Mucosa of gallbladder (tissue), 1 donor: ENCODE measurements around the gene RALGPS1. TPM values are rescaled to one million over a fixed set of nuclear protein-coding genes. Genes with fewer than 3 reads are reported as not detected.
A peak's percentile ranks its signal among the peaks of the same experiment; 100 is the strongest.

Experiments used
- DNase-seq: peaks from one replicate; pipeline ENCODE4 v3.0.0-alpha.2; 2020; ENCODE audit warnings: low spot score
- total RNA-seq: library from RNA; stranded (reverse); gene quantifications from one replicate; pipeline ENCODE4 v1.2.1, GENCODE V29; 2021
- donor health status: DM: no; HTN: no; CAD: no.

RALGPS1 gene, protein sequence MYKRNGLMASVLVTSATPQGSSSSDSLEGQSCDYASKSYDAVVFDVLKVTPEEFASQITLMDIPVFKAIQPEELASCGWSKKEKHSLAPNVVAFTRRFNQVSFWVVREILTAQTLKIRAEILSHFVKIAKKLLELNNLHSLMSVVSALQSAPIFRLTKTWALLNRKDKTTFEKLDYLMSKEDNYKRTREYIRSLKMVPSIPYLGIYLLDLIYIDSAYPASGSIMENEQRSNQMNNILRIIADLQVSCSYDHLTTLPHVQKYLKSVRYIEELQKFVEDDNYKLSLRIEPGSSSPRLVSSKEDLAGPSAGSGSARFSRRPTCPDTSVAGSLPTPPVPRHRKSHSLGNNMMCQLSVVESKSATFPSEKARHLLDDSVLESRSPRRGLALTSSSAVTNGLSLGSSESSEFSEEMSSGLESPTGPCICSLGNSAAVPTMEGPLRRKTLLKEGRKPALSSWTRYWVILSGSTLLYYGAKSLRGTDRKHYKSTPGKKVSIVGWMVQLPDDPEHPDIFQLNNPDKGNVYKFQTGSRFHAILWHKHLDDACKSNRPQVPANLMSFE
- 34.7 TPM for total RNA-seq

DNA sequence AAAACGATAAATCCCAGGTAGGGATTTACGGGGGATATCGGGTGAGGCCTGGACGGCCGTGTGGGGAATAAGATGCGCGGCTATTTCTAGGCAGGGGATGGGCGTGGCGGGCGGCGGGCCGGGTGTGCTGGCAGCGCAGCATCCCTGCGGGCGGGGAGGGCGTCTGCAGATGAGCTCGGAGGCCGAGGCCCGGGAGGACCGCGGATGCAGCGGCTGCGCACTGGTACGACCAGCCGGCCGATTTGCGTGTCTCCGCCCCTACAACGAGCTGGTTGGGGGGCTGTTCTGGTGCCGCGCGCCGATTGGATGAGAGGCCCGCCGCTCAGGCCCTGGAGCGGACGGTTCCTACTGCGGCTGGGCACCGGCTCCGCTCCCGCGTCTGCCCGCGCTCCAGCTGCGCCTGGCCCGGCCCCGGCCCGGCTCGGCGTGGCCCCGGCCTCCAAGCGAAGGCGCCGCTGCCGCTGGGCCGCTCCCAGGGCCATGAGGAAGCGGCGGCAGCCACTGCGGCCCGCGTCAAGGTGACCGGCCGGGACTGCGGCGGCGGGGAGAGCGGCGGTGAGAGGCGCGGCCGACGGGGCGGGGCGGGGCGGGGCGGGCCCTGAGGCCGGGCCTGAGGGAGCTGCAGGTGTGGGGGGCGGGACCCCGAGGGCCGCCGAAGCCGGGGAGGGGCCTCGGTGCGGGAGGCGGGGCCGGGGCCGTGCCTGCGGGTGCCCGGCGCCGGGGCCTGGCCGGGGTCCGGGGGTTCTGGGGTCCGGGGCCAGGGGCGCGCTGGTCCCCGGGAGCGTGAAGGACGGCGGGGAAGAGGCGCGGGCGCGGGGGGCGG lies at the start of gene RALGPS1:
RALGPS1 (plus strand) TSS at position 325 of the 823 bp plus-strand sequence. CDS start 47,508 bp downstream, outside the sequence.
- peak; percentile 95 for DNase-seq

DNA sequence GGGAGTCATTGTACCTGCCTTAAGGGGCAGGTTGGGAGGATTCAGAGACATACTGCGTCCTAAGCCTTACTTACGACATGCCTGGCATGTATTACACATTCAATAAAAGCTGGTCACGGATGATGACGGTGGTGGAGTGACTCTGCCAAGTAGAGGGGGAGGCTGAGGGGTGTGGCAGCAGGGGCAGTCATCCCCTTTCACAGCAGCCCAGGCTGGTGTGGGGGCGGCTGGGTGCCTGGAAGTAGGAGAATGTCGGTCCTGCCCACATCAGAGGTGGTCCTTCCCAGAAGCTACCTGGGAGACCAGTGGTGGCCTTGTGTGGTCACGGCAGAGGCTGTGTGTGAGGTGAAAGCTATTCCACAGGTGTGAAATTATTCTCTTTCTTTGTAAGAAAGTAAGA lies 45.2 kb upstream of the RALGPS1 start:
- DNase-seq: no peak

DNA sequence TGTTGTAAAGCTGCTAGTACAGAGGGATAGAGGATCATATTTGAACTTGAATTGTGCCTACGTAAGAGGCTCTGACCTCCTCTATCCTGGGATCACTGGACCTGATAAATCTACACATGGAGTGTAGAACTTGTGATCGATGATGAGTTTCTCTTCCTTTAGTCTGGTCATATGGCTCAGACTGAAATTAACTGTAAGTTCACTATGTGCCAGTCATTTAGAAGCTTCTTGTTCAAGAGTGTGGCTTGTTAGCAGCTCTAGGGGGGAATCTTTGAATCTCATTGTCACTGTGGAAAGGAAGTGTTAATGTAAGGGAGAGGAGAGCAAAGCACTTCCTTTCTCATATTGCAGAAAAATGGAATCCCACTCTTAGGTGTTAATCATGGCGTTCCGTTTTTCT lies 42.1 kb upstream of the RALGPS1 start:
- DNase-seq: no peak

DNA sequence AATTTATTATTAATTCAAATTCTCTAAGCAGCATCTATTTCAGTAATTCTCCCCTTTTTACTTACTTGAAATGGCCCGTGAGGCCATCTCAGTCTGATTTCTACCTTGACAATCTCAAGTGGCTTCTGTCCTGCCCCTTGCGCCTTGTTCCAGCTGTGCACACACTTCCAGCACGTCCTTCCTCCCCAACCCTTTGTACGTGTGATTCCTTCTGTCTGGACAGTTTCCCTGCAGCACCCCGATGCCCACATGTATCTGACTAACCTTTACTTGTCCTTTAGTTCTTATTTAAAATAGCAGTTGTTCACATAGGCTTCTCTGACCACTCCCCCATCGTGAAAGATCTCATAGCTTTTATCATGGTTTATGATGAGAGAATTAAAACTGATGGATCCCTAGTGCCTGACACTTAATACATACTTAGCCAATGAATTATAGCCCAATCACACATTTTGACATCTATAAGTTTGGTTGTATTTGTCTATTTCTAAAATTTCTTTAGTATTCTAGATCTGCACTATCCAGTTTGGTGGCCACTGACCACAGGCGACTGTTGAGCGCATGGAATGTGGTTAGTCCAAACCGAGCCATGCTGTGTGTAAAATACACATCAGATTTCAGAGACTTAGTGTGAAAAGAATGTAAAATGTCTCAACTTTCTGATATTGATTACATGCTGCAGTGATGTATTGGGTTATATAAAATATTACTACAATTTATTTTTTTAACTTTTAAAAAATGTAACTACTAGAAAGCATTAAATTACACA lies 39.9 kb upstream of the RALGPS1 start:
- no peak for DNase-seq

DNA sequence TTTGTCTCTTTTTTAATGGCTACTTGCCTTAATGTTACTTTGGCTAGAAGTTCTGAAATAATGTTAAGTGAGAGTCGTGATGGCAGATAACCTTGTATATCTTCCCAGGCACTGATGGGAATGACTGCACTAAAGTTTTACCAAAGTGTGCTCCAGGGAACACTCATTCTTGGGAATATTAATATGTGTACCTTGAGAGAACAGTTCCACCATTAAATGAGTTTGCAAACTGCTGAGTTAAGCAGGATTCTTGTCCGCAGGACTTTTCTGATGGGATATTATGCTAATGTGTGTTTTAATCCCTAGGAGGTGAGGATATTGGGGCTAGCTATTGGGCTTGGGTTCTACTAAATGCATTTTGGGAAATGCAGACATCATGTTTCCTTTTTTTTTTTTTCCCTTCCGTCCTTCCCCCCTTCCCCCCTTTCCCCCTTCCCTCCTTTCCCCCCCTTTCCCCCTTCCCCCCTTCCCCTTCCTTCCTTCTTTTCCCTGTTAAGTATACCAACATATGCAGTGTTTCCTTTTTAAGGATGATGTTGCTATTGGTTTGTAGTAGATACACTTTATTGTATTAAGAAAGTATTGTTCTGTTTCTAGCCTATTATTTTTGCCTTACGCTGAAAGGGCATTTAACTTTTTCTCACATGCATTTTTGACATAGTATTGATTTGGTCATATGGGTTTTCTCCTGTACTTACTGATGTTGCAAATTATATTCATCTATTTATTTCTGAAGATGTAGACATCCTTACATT lies 38.6 kb upstream of the RALGPS1 start:
- no peak for DNase-seq

DNA sequence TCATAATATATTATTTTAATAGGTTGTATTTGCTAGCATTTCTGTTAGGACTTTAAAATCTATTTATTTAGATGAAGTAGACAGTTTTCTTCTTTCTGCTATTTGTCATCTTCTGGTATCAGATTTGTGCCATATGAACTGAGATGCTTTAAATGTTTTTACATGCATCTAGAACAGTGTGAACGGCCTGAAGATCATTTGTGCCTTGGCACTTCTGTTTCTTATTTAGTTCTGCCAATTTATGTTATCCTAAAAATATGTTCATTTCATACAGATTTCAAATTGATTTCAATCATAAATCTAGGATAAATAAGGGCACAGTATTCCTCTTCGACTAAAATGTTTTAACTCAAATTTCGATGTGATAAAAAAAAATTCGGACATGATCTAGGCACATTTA lies 38.1 kb upstream of the RALGPS1 start:
- DNase-seq: no peak

DNA sequence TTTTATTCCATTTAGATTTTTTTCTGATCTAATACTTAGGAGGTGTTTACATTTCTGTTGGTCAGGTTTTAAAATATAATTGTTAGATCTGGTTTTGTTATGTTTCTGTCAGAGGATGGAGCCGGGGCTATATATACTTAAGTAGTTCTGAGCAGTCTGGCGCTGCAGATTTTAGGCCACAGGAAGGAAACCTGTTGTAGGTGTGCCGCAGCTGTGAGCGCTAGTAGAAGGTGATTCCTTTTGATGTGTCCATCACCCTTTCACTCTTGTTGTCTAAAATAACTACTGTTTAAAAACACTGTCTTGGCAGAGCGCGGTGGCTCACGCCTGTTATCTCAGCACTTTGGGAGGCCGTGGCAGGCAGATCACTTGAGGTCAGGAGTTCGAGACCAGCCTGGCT lies 37.2 kb upstream of the RALGPS1 start:
- no peak for DNase-seq

DNA sequence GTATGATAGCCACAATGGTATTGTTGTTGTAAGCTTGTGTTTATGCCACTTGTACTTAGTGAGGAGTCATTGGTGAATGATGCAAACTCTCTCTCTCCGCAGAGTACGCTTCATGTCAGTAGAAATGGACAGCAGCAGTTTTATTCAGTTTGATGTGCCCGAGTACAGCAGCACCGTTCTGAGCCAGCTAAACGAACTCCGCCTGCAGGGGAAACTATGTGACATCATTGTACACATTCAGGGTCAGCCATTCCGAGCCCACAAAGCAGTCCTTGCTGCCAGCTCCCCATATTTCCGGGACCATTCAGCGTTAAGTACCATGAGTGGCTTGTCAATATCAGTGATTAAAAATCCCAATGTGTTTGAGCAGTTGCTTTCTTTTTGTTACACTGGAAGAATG lies 35.3 kb upstream of the RALGPS1 start:
- DNase-seq: no peak

DNA sequence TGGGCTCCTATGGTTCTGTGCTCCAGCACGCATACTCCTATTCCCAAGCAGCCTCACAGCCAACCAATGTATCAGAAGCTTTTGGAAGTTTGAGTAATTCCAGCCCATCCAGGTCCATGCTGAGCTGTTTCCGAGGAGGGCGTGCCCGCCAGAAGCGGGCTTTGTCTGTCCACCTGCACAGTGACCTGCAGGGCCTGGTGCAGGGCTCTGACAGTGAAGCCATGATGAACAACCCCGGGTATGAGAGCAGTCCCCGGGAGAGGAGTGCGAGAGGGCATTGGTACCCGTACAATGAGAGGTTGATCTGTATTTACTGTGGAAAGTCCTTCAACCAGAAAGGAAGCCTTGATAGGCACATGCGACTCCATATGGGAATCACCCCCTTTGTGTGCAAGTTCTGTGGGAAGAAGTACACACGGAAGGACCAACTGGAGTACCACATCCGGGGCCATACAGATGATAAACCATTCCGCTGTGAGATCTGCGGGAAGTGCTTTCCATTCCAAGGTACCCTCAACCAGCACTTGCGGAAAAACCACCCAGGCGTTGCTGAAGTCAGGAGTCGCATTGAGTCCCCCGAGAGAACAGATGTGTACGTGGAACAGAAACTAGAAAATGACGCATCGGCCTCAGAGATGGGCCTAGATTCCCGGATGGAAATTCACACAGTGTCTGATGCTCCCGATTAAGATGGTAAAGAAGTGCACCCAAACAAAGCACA lies 34.2 kb upstream of the RALGPS1 start:
- no peak for DNase-seq

DNA sequence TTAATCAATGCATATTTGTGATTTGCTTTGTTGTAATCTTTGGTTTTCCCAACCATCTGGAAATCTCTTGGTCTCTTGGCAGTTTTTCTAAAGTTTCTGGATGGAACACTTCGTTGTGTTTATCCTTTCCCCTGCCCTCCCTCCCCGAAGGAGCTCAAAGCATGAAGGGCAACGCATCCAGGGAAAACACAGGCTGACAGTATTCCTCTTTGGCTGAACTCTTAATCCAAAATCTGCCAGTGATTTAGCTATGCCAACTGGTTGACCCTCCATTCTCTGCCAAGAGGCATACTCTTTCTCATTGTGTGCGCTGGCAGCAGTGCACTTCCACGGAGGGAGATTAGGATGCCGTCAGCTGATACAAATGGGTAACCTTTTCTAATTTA lies 33.6 kb upstream of the RALGPS1 start:
- no peak for DNase-seq

DNA sequence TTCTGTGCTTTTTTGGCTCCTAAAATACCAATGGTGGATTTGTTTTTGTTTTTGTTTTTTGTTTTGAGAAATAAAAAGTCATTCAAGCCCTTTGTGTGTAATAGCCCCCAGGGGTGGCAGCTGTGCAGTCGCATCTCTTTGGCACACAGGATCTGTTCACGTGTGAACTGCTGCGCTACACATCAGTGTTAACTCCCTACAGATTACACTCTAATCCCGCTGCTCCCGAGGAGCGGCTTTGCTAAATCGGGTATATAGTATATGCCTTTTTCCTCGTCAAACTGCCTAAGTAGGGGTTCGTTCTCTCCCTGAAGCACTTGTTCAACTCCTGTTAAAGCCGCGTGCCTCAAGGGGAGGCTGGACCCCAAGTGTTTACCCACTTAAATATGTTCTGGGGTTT lies 31.8 kb upstream of the RALGPS1 start:
- no peak for DNase-seq

DNA sequence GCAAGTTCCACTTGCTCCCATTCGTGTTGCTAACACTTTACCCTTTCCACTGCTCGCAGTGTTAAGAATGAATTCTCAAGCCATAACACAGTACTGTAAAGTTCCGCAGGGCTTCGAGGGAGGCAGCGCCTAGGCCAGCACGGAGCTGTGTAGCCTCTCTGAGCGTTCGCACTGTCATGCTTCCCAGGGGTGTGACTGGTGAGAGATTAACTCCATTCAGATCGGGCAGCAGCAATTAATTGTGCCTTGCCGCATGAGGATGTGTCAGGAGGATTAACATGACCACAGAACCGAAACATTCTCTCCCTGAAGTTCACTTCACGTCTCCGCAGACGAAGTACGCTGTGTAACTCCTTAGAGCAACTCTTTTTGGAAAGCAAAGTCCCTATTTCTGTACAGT lies 30.9 kb upstream of the RALGPS1 start:
- DNase-seq: peak; percentile 36

DNA sequence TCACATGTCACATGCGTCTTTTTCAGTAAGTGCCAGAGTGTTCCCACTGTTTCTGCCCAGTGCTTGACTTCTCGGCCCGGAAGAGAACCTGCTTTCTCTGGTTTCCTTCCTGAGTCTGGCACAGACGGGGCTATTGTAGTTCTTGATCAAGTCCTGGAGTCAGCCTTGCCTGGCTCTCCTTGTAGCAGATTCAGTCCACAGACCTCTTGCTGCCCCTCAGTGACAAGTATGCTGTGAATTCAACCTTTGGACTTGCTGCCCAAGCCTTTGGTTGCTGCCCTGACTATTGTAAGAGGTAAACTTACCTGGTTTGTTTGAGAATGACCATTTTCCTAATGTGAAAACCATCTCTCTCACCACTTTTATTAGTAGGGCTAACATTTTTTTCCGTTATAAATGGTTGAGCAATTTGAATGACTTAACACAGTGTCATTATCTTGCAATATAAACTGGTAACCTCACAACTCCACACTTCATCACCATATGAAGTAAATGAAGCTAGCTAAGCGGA lies 29.4 kb upstream of the RALGPS1 start:
- DNase-seq: peak; percentile 60

DNA sequence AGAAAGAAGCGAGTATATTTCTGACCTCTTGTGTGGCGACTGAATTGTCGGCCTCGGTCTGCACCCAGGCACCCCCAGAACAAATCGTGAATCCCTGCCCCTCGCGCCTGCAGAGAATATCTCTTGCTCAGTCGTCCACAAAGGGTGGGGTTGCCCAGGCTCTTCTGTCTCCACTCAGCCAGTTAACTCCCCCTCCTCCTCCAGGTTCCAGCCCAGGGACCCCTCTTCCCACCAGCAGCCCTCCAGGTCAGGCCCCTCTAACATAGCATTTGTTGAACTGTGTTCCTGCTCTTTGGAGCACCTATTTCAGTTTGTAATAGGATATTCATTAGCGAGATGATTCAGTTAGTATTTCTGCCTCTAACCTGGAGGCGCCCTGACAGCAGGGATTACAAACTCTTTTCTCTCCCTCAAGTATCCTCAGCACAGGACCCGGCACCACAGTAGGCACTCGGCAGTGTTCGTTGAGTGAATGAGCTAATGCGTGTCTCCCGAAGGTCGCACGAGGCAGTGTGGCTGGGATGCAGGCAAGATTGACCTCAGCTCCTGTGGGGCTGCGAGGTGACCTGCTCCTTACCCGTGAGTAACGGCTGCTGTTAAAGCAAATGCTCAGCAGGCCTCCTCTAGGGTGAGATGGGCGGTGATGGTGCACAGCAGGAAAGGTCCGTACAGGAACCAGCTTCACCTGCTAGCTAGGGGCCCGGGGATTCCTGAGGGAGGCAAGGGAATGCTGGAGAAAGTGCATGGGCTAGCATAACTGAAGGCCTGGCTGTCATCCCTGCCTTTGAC lies 28.4 kb upstream of the RALGPS1 start:
- no peak for DNase-seq

DNA sequence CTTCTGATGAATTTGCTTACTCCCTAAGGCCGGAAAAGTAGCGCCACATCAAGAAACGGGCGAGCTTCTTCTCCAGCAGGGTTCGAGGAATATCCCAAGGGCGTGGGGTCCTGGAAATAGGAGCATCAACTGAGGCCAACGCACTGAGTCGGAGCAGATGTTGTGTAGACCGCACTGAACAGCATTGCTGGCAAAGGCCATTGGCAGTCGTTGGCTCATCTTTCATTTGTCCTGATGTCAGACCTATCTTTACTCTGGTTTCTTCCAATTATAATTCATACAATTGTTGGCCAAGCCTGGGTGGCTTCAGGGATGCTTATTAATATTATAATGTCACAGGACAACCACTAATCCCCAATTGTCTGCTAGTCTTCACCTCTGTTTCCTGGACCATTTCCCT lies 27.7 kb upstream of the RALGPS1 start:
- no peak for DNase-seq

DNA sequence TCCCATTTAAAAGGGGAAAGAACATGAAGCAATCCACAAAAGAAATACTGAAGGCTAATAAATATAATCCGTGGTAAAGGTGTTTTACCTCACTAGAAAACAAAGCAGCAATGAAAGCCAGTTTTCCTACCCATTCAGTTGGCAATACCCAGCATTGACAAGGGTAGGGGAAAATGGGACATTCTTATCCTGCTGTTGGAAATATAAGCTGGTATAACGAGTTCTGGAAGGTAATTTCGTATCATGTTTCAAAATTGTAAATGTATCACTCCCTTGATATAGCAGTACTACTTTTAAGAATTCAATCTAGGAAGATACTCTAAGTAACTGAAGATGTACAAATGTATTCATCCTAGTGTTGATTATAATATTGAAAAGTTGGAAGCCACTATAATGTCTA lies 22.9 kb upstream of the RALGPS1 start:
- DNase-seq: no peak

DNA sequence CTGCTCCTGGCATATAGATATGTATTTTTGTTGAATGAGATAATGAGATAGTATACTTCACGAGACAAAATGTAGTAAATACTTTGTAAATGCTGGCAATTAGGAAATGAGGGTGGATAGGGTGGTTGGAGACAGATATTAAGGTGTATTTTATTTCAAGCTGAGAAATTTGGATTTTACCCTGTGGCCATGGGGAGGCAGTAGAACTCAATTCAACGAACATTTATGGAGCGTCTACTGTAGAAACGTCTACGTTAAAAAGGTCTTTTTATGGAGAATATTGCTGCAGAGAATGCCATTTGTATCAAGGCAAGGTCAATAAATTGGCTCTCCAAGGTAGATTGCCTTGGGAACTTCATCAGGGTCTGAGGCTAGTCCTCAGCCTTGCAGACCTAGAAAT lies 21.5 kb upstream of the RALGPS1 start:
- no peak for DNase-seq

DNA sequence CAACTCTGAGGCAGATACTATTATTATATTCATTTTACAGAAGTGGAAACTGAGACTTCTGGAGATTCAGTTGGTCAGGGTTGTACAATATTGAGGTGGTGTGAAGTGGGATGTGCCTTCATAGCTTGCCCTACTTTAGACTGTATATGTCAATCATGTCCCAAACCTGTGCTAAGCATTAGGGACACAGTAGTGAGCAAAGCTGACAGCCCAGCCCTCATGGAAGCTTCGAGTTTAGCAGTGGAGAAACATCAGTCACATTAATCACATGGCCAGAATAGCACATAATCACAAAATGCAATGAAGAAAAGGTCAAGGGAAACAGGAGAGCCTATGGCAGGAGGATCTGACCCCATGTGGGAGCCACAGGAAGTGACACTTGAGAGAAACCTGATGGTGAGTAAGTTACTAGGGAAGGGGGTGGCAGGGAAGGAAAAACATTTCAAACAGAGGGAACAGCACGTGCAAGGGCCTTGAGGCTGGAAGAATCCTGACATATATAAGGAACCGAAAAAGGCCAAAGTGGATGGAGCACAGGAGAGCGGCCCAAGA lies 20.5 kb upstream of the RALGPS1 start:
- no peak for DNase-seq

DNA sequence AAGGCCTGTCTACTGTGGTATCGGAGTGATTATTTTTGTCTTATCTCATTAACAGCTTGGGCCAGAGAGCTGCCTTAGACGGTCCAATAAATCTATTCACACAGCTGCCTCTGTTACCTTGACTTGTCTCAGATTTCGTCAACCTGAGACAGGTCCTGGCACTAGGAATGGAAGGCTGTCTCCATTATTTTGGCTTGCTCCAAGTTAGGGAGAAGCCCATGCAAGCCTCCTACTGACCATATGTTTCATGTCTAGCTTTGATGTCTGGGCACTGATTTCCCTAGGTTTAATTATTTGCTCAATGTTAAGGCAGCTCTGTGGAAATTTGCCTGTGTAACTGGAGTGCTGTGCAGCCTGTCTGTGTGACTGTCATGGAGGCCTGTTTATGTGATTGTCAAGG lies 12.4 kb upstream of the RALGPS1 start:
- DNase-seq: no peak
